Small intestine (tissue), 7 donors: Measurements from ENCODE around the gene TBC1D4. TPM values are rescaled to one million over a fixed set of nuclear protein-coding genes. Genes with fewer than 3 reads are reported as not detected.

Experiments
- DNase-seq, 2 donors: peaks; one replicate each; pipeline versions ENCODE4 v3.0.0 to v3.0.0-alpha.2; 2013
- FAIRE-seq: peaks from 2 replicates; lab custom pipeline; 2012; peaks lifted over from hg19 to GRCh38; lab: Jason Lieb, UNC
- H3K27ac ChIP-seq, 3 donors: one replicate each; pipeline ENCODE4 v1.5.1; 2013; ENCODE audit warnings: low read length in 2 of 3, mild to moderate bottlenecking in 2 of 3, control low read depth in 1 of 3, inconsistent platforms in 1 of 3, low read depth in 1 of 3, moderate library complexity in 1 of 3
- H3K27me3 ChIP-seq, 3 donors: one replicate each; pipeline ENCODE4 v1.6.1; 2013; ENCODE audit warnings: low read length in 3 of 3, inconsistent platforms in 1 of 3; ENCODE audit not compliant: control insufficient read depth in 3 of 3, insufficient read depth in 3 of 3
- H3K36me3 ChIP-seq, 3 donors: one replicate each; pipeline ENCODE4 v1.6.1; 2013; ENCODE audit warnings: low read length in 3 of 3, inconsistent platforms in 1 of 3, low read depth in 1 of 3, mild to moderate bottlenecking in 1 of 3, moderate library complexity in 1 of 3; ENCODE audit not compliant: control insufficient read depth in 3 of 3, insufficient read depth in 2 of 3
- H3K4me1 ChIP-seq, 3 donors: one replicate each; pipeline ENCODE4 v1.6.1; 2013; ENCODE audit warnings: low read length in 2 of 3, inconsistent platforms in 1 of 3, low read depth in 1 of 3, mild to moderate bottlenecking in 1 of 3, moderate library complexity in 1 of 3; ENCODE audit not compliant: control insufficient read depth in 3 of 3, insufficient read depth in 2 of 3
- H3K4me3 ChIP-seq, 3 donors: one replicate each; pipeline ENCODE4 v1.5.1; 2013; ENCODE audit warnings: low read length in 3 of 3, control low read depth in 1 of 3, inconsistent platforms in 1 of 3, low read depth in 1 of 3, mild to moderate bottlenecking in 1 of 3, moderate library complexity in 1 of 3
- H3K9me3 ChIP-seq, 2 donors: one replicate each; pipeline ENCODE4 v1.6.1; 2013; ENCODE audit warnings: low read depth in 1 of 2, low read length in 1 of 2; ENCODE audit not compliant: control insufficient read depth in 2 of 2, insufficient read depth in 1 of 2
- WGBS, 3 donors: extraction: QIAGEN DNeasy Blood & Tissue Kit; methylation state at CpG; one replicate each; pipeline ENCODE4 v1.1.7; 2013; 5-methylcytosine and 5-hydroxymethylcytosine counted together
- polyA plus RNA-seq, 4 donors: library from polyadenylated mRNA; stranded (reverse) in 3 of 4; unstranded in 1 of 4; fragments of 200-250 nt in 3 of 4; fragments of 120-200 nt in 1 of 4; gene quantifications; one replicate each; pipeline versions ENCODE4 v1.2.1 to v1.2.3, GENCODE V29; 2013
- donor health status: healthy with polysubstance abuse.
- donor health status: control.
- donor health status: control.
- donor health status: Bipolar disorder and iron deficiency.
- donor health status: healthy.

Gene TBC1D4
- polyA plus RNA-seq, 4 donors: 2.4 to 8.1 (median 5.3) TPM

- H3K4me1 ChIP-seq: peaks cover 0 to 2% (median 0%) of the 10 kb centered on the region in 3 donors
- no peaks in the 10 kb centered on the region for H3K36me3 ChIP-seq
- H3K27ac ChIP-seq: no peak overlapping the region
- no peaks in the 10 kb centered on the region for H3K9me3 ChIP-seq
- no peak for DNase-seq
- H3K4me3 ChIP-seq: no peak overlapping the region
- FAIRE-seq: no peak
- H3K27me3 ChIP-seq: no peaks in the 10 kb centered on the region
- WGBS, 3 donors: 66 to 90% (median 85%) methylated on average over 9 of the region's 9 CpGs
Observed at GRCh38 chr13:75405976-75406703, 75.8 kb downstream of the TBC1D4 start.

- Histone ChIP-seq H3K27me3 (peaks cover 0 to 1% (median 0%) of the 10 kb centered on the region in 3 donors), H3K9me3 (peaks cover 1 to 3% of the 10 kb centered on the region in 2 donors), H3K4me1 (peaks cover 0 to 2% (median 0%) of the 10 kb centered on the region in 3 donors), H3K27ac (no peak overlapping the region), H3K36me3 (no peaks in the 10 kb centered on the region), H3K4me3 (no peak overlapping the region)
- no peak for FAIRE-seq
- DNase-seq: no peak
- WGBS, 3 donors: 51 to 59% (median 54%) methylated on average over 1 of the region's 1 CpG
Observed at GRCh38 chr13:75404726-75405125, 77.2 kb downstream of the TBC1D4 start.

GRCh38 chr13:75402787-75403186 lies 79.2 kb downstream of the TBC1D4 start:
- H3K4me1 ChIP-seq: peaks cover 0 to 2% (median 0%) of the 10 kb centered on the region in 3 donors
- no peaks in the 10 kb centered on the region for H3K36me3 ChIP-seq
- FAIRE-seq: no peak
- no peak overlapping the region for H3K27ac ChIP-seq
- peaks cover 0 to 1% (median 0%) of the 10 kb centered on the region in 3 donors for H3K27me3 ChIP-seq
- 37 to 55% (median 43%) methylated on average over 2 of the region's 2 CpGs for WGBS, 3 donors
- no peak for DNase-seq
- H3K4me3 ChIP-seq: no peak overlapping the region
- peaks cover 1 to 14% of the 10 kb centered on the region in 2 donors for H3K9me3 ChIP-seq

- Histone ChIP-seq H3K36me3 (no peaks in the 10 kb centered on the region), H3K4me3 (no peak overlapping the region), H3K27ac (no peak overlapping the region), H3K27me3 (peaks cover 0 to 1% (median 0%) of the 10 kb centered on the region in 3 donors), H3K9me3 (peaks cover 1 to 14% of the 10 kb centered on the region in 2 donors), H3K4me1 (peaks cover 0 to 2% (median 0%) of the 10 kb centered on the region in 3 donors)
- FAIRE-seq (no peak), DNase-seq (no peak)
- WGBS, 3 donors: 92 to 100% (median 100%) methylated on average over 1 of the region's 1 CpG
Observed at GRCh38 chr13:75400775-75401174, 81.2 kb downstream of the TBC1D4 start.

- Histone ChIP-seq H3K27me3 (peaks cover 0 to 1% (median 0%) of the 10 kb centered on the region in 3 donors), H3K4me3 (no peak overlapping the region), H3K4me1 (peaks cover 0 to 2% (median 0%) of the 10 kb centered on the region in 3 donors), H3K9me3 (peaks cover 1 to 14% of the 10 kb centered on the region in 2 donors), H3K36me3 (no peaks in the 10 kb centered on the region), H3K27ac (no peak overlapping the region)
- DNase-seq (no peak), FAIRE-seq (no peak)
- 92 to 98% (median 96%) methylated on average over 2 of the region's 2 CpGs for WGBS, 3 donors
Observed at GRCh38 chr13:75399879-75400217, 82.1 kb downstream of the TBC1D4 start.

GRCh38 chr13:75399168-75399878 lies 82.6 kb downstream of the TBC1D4 start:
- DNase-seq (no peak), FAIRE-seq (no peak)
- 78 to 90% (median 83%) methylated on average over 2 of the region's 2 CpGs for WGBS, 3 donors
- peaks cover 0 to 1% (median 0%) of the 10 kb centered on the region in 3 donors for H3K27me3 ChIP-seq
- no peak overlapping the region for H3K4me3 ChIP-seq
- H3K27ac ChIP-seq: no peak overlapping the region
- H3K4me1 ChIP-seq: peaks cover 0 to 2% (median 0%) of the 10 kb centered on the region in 3 donors
- no peaks in the 10 kb centered on the region for H3K36me3 ChIP-seq
- H3K9me3 ChIP-seq: peaks cover 1 to 14% of the 10 kb centered on the region in 2 donors

- H3K27me3 ChIP-seq: peaks cover 0 to 1% (median 0%) of the 10 kb centered on the region in 3 donors
- peaks cover 0 to 2% (median 0%) of the 10 kb centered on the region in 3 donors for H3K4me1 ChIP-seq
- FAIRE-seq (no peak), DNase-seq (no peak)
- H3K27ac ChIP-seq: no peak overlapping the region
- H3K4me3 ChIP-seq: no peak overlapping the region
- 89 to 90% (median 89%) methylated on average over 6 of the region's 6 CpGs for WGBS, 3 donors
- no peaks in the 10 kb centered on the region for H3K36me3 ChIP-seq
- H3K9me3 ChIP-seq: peaks cover 1 to 14% of the 10 kb centered on the region in 2 donors
Observed at GRCh38 chr13:75398072-75398471, 83.9 kb downstream of the TBC1D4 start.

- H3K36me3 ChIP-seq: no peaks in the 10 kb centered on the region
- H3K27ac ChIP-seq: no peak overlapping the region
- H3K27me3 ChIP-seq: peaks cover 0 to 1% (median 0%) of the 10 kb centered on the region in 3 donors
- no peak overlapping the region for H3K4me3 ChIP-seq
- 20 to 38% (median 37%) methylated on average over 4 of the region's 4 CpGs for WGBS, 3 donors
- H3K9me3 ChIP-seq: peaks cover 1 to 14% of the 10 kb centered on the region in 2 donors
- no peaks in the 10 kb centered on the region for H3K4me1 ChIP-seq
- FAIRE-seq (no peak), DNase-seq (no peak)
Observed at GRCh38 chr13:75395901-75396300, 86.1 kb downstream of the TBC1D4 start.
